Measurements from ENCODE around the gene ERICH6. TPM values are rescaled to one million over a fixed set of nuclear protein-coding genes. Genes with fewer than 3 reads are reported as not detected.

The ERICH6 gene
- total RNA-seq, 4 donors from 2014 or later = not detected

DNA sequence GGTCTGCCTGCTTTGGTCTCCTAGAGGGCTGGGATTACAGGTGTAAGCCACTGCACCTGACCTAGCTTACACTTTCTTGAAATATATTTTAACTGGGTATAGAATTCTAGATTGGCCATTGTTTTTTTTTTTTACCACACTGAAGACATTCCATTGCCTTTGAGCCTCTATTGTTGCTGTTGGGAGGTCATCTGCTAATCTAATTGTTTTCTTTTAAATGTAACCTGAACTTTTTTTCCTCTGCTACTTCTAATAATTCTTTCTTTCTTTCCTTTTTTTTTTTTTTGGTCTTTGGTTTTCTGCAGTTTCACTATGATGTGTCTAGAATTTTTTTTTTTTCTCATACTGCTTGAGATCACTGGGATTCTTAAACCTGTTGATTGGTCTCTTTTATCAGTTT, 28.1 kb downstream of the ERICH6 start:
- TF ChIP-seq, protein P1, sequence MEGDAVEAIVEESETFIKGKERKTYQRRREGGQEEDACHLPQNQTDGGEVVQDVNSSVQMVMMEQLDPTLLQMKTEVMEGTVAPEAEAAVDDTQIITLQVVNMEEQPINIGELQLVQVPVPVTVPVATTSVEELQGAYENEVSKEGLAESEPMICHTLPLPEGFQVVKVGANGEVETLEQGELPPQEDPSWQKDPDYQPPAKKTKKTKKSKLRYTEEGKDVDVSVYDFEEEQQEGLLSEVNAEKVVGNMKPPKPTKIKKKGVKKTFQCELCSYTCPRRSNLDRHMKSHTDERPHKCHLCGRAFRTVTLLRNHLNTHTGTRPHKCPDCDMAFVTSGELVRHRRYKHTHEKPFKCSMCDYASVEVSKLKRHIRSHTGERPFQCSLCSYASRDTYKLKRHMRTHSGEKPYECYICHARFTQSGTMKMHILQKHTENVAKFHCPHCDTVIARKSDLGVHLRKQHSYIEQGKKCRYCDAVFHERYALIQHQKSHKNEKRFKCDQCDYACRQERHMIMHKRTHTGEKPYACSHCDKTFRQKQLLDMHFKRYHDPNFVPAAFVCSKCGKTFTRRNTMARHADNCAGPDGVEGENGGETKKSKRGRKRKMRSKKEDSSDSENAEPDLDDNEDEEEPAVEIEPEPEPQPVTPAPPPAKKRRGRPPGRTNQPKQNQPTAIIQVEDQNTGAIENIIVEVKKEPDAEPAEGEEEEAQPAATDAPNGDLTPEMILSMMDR (IDR thresholded peaks at IDR 0.05; ENCODE audit: low read depth) = no peak

DNA sequence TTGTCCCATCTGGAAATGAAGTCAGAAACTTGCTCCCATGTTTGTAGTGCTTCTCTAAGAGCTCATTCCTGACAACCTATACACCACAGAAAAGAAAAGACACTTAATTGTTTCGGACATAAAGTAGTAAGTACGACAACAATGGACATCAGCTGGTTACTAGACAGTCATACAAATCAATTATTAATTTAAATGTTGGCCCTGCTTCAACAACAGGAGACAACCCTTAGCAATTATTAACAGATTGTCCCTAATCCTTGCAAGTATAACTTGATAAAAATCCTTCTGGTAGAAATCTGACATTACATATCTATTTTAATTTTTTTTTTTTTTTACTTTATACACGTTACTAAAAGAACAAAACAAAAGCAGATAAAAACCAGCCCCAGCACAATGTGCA, 29.8 kb downstream of the ERICH6 start:
- TF ChIP-seq, protein P1 (IDR thresholded peaks at IDR 0.05; ENCODE audit: low read depth) = no peak

DNA sequence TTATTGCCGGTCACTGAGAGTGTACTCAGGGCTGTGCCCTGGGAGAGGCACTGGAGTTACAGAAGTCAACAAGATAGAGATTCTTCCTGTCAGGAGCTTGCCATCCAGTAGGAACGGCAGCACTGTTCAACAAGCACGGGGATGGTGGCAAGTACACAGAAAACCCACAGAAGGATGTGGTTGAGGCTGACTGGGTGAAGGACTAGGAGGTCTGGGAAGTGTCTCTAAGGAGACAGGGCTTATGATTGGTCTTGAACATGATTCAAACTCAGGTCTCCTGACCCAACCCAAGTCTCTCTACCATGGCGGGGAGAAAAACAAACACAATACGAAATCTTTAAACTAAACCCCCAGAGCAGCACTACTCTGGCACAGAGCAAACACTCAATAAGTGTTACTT, 37.6 kb downstream of the ERICH6 start:
- TF ChIP-seq, protein P1 (IDR thresholded peaks at IDR 0.05; ENCODE audit: low read depth) = no peak

DNA sequence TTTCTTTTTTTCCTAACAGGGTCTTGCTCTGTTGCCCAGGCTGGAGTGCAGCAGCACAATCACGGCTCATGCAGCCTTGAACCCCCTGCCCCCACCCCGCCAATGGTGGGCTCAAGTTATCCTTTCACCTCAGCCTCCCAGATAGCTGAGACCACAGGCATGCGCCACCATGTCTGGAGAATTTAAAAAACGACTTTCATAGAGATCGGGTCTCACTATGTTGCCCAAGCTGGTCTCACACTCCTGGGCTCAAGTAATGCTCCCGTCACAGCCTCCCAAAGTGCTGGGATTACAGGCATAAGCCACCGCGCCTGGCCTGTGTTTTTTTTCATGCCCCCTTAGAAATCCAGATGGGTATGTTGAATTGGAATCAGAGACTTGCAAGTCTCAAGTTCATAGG, 40.3 kb downstream of the ERICH6 start:
- TF ChIP-seq, protein P1 (IDR thresholded peaks at IDR 0.05; ENCODE audit: low read depth) = no peak

DNA sequence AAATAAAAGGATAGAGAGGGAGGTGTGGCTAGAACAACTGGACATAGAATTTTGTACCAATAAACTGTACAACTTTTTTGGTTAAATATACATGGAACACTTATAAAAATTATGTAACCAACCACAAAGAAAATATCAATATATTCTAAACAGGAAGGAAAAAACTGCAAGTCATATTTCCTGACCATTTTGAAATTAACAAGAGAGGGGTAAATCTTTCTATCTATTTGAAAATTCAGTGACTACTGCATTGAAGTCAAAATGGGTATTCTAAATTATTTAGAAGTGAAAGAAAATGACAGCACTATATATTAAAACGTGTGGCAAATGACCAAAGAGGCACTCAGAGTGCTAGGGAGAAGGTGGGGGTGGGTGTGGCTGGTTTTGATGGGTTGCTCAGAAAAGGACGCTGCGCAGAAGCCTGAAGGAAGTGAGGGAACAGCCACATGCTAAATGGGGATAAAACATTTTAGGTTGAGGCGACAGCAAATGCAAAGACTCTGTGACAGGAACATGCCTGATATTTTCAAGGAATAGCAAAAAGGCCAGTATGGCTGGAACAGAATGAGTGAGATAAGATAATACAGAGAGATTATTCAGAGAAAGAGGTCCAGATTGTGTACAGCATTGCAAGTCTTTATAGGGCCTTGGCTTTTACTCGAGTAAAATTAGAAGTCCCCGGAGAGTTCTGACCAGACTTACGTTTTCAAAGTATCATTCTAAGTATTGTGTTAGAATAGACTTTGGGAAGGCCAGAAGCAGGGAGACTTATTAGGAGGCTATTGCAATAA, 41.1 kb downstream of the ERICH6 start:
- TF ChIP-seq, protein P1 (IDR thresholded peaks at IDR 0.05; ENCODE audit: low read depth) = no peak

DNA sequence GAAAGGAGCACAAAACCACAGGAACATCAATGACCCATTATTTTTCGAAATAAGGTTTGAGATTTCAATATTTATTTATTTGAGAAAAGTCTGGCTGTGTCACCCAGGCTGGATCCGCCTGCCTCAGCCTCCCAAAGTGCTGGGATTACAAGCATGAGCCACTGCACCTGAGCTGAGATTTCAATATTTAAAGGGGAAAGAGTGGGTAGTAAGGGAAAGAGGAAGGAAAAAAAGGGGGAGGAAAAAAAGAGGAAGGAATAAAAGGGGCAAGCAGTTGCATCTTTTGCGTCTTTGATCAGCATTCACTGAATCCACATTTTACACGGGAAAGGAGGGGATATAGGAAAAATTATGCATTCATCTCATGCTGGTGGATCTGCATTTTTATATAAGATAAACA, 47.4 kb downstream of the ERICH6 start:
- TF ChIP-seq, protein P1 (IDR thresholded peaks at IDR 0.05; ENCODE audit: low read depth) = no peak

DNA sequence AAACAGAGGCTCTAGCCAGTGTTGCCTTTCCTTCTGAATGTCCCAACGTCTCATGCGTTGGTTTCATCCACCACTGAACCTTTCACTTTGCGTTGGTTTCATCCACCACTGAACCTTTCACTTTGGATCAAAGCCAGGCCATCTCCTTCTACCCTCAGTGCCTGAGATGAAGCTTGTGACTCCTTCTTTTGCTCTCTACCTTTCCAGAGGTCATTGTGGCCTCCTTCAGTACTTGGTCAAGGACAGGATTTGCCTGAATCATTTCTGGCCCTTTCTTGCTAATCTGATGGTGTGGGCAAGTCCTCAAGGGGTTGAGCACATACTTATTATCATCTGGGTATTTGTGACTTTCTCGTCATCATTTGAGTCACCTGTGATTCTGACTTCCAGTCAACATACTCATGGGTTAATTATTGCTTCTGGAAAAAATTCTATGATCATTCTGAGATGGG, 50.6 kb downstream of the ERICH6 start:
- TF ChIP-seq, protein P1 (IDR thresholded peaks at IDR 0.05; ENCODE audit: low read depth) = no peak

All from subcutaneous adipose tissue (tissue), 4 donors.